Urinary bladder (tissue), 4 donors: ENCODE measurements around the gene CFAP74. TPM values are rescaled to one million over a fixed set of nuclear protein-coding genes. Genes with fewer than 3 reads are reported as not detected.

ENCODE experiments used
- DNase-seq: peaks from one replicate; pipeline ENCODE4 v3.0.0-alpha.2; 2015; ENCODE audit errors: extremely low spot score
- H3K27ac ChIP-seq: one replicate; pipeline ENCODE4 v1.5.1; 2013; ENCODE audit warnings: low read depth, mild to moderate bottlenecking, moderate library complexity
- H3K36me3 ChIP-seq: one replicate; pipeline ENCODE4 v1.6.1; 2013; ENCODE audit warnings: mild to moderate bottlenecking, moderate library complexity; ENCODE audit not compliant: insufficient read depth
- H3K4me1 ChIP-seq: one replicate; pipeline ENCODE4 v1.6.1; 2013; ENCODE audit warnings: mild to moderate bottlenecking, moderate library complexity; ENCODE audit not compliant: insufficient read depth
- H3K4me3 ChIP-seq: one replicate; pipeline ENCODE4 v1.5.1; 2013; ENCODE audit warnings: low read depth, low read length
- WGBS: extraction: QIAGEN DNeasy Blood & Tissue Kit; methylation state at CpG from one replicate; pipeline ENCODE4 v1.1.7; 2013; 5-methylcytosine and 5-hydroxymethylcytosine counted together
- polyA plus RNA-seq: library from polyadenylated mRNA; stranded (reverse); fragments of 200-250 nt; gene quantifications from one replicate; pipeline ENCODE4 v1.2.3, GENCODE V29; 2013
- total RNA-seq: library from RNA; depleted of rRNA; stranded (reverse); fragments of >200 nt; gene quantifications from one replicate; pipeline ENCODE4 v1.2.3, GENCODE V29; 2014
- donor health status: healthy with polysubstance abuse.
- donor health status: healthy.

Gene CFAP74
- total and polyA plus RNA-seq, 2 donors, result 0.11 to 0.23 TPM

DNA sequence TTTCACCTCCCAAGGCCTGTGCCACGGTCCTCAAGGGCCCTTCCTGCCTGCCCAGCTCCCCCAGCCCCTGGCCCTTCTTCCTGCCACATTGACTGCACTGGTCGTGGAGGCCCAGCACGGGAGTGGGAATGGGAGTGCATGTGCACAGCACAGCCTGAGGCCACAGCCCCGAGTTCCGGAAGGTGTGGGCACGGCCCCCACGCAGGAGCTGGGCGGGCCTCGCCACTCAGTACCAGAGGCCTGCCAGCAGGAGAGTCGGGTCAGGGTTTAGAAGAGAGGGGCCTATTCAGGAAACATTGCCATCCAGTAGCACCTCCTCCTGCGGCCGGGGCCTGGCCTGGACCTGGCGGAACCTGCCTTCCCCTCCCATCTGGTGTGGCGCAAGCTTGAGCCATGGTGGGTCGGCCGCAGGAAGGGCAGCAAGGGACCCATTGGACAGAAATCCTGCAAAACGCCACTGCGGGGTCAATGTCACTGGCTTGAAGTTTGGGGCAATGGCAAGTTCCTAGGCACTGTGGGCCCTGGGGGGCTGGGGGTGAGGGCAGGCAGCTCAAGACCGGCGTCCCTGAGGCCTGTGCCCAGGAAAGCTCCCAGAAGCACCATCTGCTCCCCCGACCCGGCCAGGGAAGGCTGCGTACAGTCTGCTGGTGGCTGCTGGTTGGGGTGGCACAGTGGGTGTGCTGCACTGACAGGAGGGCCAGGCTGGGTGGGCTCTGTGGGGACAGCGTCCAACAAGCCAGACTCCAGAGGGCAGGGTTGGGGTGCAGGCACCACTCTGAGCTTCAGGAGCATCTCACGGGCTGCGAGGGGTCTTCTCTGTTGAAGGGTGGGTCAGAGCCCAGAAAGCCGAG is 82.8 kb downstream of the CFAP74 start:
- WGBS, result 88% methylated on average over 27 of the region's 27 CpGs
- Histone ChIP-seq H3K4me3 (no peak overlapping the region), H3K27ac (no peak overlapping the region), H3K36me3 (no peaks in the 10 kb centered on the region), H3K4me1 (no peaks in the 10 kb centered on the region)
- no peak for DNase-seq

DNA sequence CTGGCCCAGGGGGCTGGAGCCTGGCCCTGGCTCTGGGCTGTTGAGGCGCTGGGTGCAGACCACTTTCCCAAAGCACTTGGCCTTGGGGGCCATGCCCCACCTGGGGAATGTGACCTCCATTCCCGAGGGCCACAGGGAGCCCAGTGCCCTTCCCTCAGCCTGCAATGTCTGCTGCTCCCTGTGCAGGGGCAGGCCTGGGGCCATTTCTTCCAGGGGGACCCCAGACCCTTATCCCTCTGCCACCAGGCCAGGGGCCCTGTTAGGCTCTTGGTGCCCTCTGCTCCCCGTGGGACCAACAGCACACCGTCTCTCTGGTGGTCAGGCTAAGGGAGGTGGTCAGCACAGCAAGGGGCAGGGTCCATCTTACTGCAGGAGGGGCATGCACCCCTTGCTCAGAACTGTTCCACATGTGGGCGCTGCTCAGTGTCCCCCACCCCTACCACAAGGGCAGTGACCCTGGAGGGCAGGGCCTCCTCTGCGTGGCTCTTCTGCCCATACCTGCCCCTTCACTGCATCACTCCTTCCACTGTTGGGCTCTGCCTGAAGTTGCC is 83.5 kb downstream of the CFAP74 start:
- Histone ChIP-seq H3K36me3 (no peaks in the 10 kb centered on the region), H3K4me3 (no peak overlapping the region), H3K4me1 (no peaks in the 10 kb centered on the region), H3K27ac (no peak overlapping the region)
- WGBS, result 89% methylated on average over 6 of the region's 6 CpGs
- no peak for DNase-seq

DNA sequence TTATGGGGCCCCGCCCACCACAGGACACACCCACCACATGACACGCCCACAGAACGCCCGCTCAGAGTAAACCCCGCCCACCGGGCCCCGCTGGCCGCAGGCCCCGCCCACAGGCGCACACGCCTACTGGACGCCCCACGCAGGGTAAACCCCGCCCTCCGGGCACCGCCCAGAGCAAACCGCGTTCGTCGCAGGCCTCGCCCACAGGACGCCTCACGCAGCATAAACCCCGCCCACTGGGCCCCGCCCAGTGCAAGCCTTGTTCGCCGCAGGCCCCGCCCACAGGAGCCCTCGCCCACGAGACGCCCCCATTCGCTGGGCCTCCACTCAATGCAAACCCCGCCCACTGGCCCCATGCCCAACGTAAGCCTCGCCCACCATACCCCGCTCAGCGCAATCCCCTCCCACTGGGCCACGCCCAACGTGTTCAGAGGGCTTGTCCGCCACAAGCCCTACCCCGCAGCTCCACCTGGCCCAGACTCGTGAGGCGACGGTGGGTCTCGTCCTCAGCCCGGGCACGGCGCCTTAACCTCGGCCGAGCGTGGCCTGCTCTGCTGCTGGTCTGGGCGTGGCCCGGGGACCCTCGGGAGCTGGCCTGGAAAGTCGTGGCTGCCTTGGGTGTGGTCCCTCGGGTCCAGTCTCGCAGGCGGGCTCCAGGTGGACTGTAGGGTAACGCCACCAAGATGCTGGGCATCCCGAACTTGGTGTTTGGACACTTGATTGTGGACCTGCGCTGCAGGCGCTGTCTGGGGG is 84.1 kb downstream of the CFAP74 start:
- WGBS, result 9% methylated on average over 62 of the region's 62 CpGs
- DNase-seq, result peak; percentile 93
- Histone ChIP-seq H3K36me3 (no peaks in the 10 kb centered on the region), H3K4me1 (no peaks in the 10 kb centered on the region), H3K4me3 (peak overlapping the region; percentile 37), H3K27ac (no peak overlapping the region)

DNA sequence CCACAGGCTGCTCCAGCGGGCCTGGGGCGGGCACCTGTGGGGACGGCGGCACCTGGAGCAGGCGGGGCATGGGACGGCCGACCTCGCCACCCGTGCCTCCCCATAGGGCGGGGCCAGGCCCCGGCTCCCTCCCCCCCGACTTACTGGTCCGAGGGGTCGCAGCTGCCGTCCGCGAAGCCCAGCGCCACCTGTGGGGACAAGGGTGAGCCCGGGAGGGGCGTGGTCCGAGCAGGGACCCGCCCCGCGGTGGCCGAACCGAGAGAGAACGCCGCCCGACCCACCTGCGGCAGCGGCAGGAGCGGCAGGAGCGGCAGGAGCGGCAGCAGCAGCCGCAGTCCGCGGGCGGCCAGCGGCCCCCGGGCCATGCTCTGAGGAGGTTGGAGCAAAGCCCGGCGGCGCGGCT is 84.7 kb downstream of the CFAP74 start, which contains the start of gene TMEM52:
TSS of gene TMEM52 (minus strand) at position 379 of the 403 bp plus-strand sequence. CDS start at position 365, 14 bp downstream.
- DNase-seq, result no peak
- no peaks in the 10 kb centered on the region for H3K36me3 ChIP-seq
- peak within 1 kb of the TSS; percentile 37 for H3K4me3 ChIP-seq
- H3K27ac ChIP-seq, result no peak within 1 kb of the TSS
- H3K4me1 ChIP-seq, result no peaks in the 10 kb centered on the region
- WGBS, result 1% methylated on average over 44 of the region's 44 CpGs

DNA sequence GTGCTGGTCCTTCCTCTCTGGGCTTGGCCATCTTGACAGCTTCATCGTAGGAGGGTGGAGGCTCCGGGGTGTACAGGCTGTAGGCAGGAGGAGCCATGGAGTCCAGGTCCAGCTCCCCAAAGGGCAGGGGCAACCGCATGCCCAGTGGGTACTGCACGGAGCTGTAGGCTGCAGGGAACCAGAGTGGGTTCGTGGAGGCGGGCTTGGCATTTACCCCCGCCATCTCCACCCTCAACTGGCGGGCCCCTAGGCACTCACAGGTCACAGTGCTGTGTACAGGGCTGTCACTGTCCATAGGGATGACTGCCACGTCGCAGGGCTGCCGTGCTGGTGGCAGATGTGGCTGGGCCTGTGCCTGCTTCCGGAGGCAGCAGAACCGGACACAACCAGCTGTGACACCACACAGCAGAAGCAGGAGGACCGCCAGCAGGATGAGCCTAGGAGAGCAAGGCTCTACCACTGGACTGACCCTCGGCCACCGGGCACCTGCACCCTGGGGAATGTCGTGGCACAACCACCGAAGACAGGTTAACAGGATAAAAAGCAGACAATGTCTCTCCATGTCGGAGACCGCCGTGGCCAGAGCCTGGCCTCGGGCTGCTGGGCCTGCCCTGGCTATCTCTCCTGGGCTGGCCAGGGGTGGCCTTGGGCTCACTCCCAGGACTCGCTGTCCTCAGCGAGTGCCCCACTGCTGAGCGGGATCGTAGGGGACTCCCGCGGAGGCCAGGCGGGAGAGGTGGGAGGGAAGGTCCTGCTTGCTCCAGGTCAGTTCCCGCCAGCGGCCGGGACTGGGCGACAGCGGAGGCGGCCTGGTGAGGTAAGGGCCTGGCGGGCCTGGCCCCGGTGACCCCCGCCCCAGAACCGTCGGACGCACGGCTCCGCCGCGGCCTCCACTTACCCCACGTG is 85.3 kb downstream of the CFAP74 start:
- H3K4me1 ChIP-seq, result no peaks in the 10 kb centered on the region
- 46% methylated on average over 46 of the region's 46 CpGs for WGBS
- no peak overlapping the region for H3K27ac ChIP-seq
- peak overlapping the region; percentile 37 for H3K4me3 ChIP-seq
- no peak for DNase-seq
- H3K36me3 ChIP-seq, result no peaks in the 10 kb centered on the region

DNA sequence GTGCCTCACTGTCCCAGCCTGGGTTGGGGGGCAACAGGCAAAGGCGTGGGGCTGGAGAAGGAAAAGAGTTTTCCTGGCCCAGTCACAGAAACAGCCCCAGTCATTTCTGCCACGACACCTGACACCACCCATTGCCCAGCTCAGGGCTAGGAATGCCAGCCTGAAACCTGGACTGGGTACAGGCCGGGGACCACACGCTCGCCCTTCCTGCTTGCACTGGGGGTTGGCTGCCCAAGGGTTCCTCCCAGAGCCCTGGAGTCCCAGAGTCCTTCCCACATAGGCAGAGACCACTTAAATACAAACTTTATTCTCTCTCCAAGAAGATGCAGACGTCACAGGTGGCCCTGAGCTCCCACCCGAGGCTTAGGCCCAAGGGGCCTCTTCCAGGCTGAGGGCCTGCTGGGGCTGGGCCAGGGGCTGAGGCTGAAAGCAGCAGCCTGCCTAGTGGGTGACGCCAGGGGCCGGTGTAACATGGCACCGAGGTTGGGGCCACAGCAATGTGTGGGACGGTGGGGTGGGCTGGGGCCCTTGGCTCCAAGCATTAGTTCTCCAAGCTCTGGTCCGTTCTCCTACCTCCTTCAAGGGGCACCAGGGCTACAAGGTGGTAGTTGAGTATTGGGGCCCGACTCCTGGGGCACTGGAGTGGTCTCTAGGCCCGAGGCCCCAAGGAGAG is 86.1 kb downstream of the CFAP74 start:
- Histone ChIP-seq H3K4me1 (no peaks in the 10 kb centered on the region), H3K4me3 (no peak overlapping the region), H3K36me3 (no peaks in the 10 kb centered on the region), H3K27ac (no peak overlapping the region)
- WGBS, result 94% methylated on average over 14 of the region's 14 CpGs
- no peak for DNase-seq

DNA sequence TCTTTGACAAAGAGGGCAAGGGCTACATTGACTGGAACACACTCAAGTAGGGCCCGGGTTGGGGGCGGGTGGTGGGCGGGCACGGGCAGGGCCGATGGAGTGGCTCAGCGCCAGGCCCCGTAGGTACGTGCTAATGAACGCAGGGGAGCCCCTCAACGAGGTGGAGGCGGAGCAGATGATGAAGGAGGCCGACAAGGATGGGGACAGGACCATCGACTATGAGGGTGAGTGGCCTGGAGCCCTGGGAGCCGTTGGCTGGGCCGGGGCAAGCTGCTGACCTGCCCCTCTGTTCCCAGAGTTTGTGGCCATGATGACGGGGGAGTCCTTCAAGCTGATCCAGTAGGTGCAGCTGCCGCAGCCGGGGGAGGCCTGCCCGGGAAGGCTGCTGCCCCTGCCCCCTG is 86.7 kb downstream of the CFAP74 start:
- H3K4me1 ChIP-seq, result no peaks in the 10 kb centered on the region
- DNase-seq, result no peak
- H3K36me3 ChIP-seq, result no peaks in the 10 kb centered on the region
- 80% methylated on average over 19 of the region's 19 CpGs for WGBS
- H3K27ac ChIP-seq, result no peak overlapping the region
- no peak overlapping the region for H3K4me3 ChIP-seq

DNA sequence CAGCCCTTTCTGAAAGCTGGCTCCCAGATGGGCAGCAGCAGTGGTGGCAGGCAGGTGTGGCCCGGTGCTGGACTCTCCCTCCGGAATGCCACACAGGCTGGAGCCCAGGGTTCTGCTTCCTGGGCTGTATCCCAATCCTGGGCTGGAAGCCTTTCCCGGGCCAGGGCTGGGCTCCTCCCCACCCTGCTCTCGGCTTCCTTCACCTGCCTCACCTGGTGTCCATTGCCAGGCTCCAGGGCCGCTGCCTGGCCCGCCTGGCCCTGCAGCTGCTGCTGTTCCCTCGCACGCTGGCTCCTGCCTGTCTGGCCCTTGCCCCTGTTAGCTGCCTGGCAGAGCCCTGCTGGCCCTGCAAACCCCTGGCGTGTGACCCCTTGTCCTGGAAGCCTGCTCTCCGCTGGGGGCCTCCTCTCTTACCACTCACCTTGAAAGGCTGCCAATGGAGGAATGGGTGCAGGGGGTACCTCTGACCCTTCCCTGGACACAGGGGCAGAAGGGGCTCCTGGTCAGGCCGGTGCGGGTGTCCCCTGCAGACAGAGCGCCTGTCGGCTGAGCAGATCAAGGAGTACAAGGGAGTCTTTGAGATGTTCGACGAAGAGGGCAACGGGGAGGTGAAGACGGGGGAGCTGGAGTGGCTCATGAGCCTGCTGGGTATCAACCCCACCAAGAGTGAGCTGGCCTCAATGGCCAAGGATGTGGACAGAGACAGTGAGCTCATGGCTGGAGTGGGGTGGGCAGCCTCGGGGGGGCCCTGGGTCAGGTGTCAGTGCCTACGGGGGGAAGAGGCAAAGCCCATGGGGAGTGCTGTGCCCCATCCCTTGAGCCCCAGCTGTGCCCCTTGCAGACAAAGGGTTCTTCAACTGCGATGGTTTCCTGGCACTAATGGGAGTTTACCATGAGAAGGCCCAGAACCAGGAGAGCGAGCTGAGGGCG is 87.4 kb downstream of the CFAP74 start:
- no peak overlapping the region for H3K27ac ChIP-seq
- no peak overlapping the region for H3K4me3 ChIP-seq
- H3K4me1 ChIP-seq, result no peaks in the 10 kb centered on the region
- no peaks in the 10 kb centered on the region for H3K36me3 ChIP-seq
- DNase-seq, result no peak
- 88% methylated on average over 23 of the region's 23 CpGs for WGBS

DNA sequence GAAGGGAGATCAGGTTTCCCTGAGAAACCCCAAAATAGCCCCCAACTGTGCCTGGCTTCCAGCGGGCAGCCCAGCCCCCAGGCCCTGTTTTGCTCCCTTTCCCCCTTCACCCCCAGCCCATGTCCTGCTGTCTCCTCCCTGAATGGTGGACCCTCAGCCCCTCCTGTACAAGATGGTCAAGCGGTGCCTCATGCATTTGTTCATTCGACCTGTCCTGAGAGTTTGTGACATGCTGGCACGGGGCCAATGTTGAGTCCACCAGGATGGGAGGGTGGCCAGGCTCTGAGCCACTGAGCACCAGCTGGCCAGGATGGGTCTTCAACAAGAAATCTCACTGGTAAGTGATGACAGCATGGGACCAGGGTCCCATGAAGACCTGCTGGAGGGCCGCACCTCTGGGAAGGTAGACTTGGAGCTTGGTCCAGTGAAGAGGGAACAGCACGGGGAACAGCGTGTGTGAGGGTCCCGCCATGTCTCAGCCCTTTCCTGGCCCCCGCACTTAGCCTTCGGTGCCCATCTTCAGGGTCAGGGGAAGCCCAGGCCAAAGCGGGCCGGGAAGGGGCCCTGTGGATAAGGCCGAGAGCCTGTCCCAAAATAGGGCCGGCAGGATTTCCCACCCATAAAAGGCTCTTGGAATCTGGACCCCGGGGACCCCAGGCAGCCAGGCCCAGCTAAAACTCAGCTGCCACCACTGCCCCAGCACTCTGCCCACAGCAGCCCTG is 88.5 kb downstream of the CFAP74 start, which contains the start of gene CALML6:
TSS of gene CALML6 (plus strand) at position 290 of the 722 bp plus-strand sequence. CDS start at position 311, 21 bp downstream.
- DNase-seq, result no peak
- Histone ChIP-seq H3K4me1 (no peaks in the 10 kb centered on the region), H3K4me3 (no peak within 1 kb of the TSS), H3K27ac (no peak within 1 kb of the TSS), H3K36me3 (no peaks in the 10 kb centered on the region)
- WGBS, result 84% methylated on average over 15 of the region's 15 CpGs

DNA sequence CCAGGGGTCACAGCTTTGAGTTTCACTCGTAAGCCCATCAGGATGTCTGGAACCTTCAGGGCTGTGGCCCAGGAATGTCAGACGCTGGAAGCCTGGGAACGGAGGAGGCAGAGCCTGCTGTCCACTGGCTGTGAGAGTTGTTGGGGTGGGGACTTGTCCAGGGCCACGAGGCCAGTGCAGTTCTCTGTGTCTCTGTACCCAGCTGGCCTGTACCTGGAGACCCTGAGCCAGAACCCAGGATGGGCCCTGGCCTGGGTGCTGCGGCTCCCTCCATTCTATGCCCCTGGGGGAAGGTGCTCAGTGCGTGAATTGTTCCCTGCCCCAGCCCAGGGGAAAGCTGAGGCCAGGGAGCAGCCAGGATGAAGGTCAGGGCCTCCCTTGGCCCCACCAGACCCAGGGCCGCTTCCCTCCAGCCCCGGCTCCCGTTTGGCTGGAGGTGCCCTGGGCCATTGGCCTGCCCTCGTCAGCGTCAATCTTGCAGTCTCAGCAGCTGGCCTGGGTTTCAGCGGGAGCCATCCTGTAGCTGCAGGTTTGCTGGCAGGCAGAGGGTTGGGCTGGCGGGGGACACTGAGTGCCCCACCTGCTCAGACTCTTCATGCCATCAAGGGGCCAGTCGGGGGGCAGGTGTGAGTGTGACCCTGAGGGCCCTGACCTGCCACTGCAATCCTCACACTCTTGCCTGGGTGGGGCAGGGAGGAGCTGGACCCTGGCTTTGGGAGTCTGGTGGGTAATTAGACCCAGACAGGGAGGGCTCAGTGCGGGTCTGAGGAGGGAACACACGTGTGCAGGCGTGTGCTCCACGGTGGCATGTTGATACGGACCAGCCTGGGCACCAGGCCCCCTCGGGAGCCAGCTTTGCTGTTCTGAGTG is 89.2 kb downstream of the CFAP74 start:
- Histone ChIP-seq H3K4me3 (no peak overlapping the region), H3K27ac (no peak overlapping the region), H3K36me3 (no peaks in the 10 kb centered on the region), H3K4me1 (no peaks in the 10 kb centered on the region)
- no peak for DNase-seq
- 70% methylated on average over 20 of the region's 20 CpGs for WGBS
